ENCODE measurements around the gene SYNE2.

DNA sequence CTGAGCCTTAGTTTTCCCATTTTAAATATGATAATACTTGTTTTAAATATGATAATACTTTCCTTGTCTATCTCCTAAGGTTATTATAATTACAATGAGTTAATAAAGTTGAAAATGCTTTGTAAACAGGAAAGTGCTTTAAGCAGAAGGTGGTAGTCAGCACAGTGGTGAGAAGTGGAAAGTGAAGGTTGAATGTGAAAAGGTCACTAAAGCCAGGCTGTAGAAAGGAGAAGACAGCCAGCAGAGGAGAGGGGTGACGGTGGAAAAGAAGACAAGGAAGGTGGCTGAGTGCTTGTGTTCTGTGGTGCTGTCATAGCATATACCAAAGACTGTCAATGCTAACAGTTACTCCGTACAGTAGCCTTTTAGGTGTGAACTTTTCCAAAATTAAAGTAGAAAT lies 323.5 kb downstream of the SYNE2 start:
- TF ChIP-seq EZH2 (IDR thresholded peaks at IDR 0.05) (no peak), POLR2AphosphoS5 (IDR thresholded peaks at IDR 0.05; ENCODE audit: borderline replicate concordance, low read depth, low read length) (no peak), FOXP2 (optimal IDR thresholded peaks at IDR 0.05; ENCODE audit: control extremely low read depth, extremely low read length, insufficient read depth) (no peak)
